ELF-1 (cell line): ENCODE measurements around the gene MAP1LC3B.

Source experiments
- DNase-seq: peaks from one replicate; pipeline ENCODE4 v3.0.0-alpha.2; 2016; ENCODE audit warnings: low read depth, low spot score

The MAP1LC3B gene

GRCh38 chr16:87409781-87410180 is 17.6 kb downstream of the MAP1LC3B start:
- DNase-seq, result no peak

DNA sequence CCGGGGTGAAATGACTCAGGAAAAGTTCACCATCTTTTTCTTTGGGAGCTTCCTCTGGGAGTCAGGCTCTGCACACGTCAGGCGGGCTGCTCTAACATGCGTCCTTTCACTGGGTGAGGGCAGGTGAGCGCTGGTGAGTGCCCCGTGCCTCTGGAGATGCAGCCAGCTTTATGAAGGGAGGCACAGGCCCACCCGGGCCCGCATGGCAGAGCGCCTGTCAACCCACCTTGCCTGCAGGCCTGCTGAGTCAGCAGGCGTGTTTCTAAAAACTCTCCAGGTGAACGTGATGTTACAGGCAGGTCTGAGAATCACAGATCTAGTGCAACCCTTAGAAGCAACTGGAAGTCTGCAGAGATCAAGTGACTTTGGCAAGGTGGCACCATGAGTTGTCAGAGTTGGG is 18.4 kb downstream of the MAP1LC3B start:
- DNase-seq, result no peak

DNA sequence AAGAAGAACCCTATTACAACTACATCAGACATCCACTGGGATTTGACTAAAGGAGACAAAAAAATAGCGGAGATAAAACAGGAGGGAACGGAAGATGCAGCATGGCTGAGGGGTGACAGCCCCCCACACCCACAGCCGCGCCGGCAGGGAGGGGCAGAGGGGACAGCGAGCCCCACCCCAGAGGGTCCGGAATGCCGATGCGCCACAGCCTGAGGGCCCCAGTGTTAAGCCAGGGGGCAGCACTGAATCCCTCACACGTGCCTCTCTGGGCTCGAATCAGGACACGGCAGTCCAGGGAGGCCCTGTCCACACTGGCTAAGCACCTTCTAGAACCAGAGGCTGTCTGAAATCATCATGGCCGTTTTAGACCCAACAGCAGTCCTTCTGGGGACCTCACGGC is 18.8 kb downstream of the MAP1LC3B start:
- no peak for DNase-seq

- DNase-seq, result no peak
Observed at GRCh38 chr16:87411375-87412271, 19.5 kb downstream of the MAP1LC3B start.

- DNase-seq, result no peak
Observed at GRCh38 chr16:87412371-87412995, 20.3 kb downstream of the MAP1LC3B start.

DNA sequence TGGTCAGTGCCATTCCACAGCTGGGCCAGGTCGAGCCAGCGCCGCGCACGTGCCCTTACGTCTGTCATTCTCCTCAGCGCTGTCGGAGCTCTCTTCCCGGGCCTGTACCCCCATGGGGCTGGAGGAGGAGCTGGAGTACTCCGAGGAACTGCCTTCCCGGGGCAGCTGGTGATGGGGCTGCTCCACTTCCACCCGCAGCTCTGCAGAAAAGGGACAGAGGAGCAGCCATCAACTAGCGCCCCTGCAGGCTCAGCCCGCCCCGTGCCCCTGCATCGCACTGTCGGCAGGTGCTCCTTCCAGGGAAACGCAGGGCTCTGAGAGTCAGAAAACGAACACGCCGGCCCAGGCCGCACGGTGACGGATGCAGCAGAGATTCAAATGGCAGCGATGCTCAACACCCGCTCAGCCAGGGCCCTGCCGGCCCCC is 20.9 kb downstream of the MAP1LC3B start:
- no peak for DNase-seq

GRCh38 chr16:87414251-87414680 is 22.1 kb downstream of the MAP1LC3B start:
- no peak for DNase-seq

DNA sequence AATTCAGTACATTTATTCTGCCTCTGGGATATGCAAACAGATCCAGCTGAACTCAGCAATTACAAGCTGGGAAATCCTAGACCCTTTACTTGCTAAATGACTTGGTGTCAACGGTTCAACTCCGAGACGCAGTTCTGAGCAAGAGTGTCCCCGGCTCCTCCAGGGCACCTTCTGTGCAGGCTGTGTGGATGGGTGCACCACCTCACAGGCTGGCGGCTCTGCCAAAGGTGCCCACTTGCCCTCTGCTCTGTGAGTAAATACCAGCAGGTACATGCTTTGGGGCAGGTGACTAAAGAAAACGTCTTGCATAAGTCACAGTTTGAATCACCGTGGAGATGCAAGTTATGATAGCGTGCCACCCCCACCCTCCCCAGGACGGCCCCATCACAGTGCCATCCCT is 23.3 kb downstream of the MAP1LC3B start:
- no peak for DNase-seq

GRCh38 chr16:87416826-87417527 is 24.8 kb downstream of the MAP1LC3B start:
- DNase-seq, result no peak

GRCh38 chr16:87417528-87417910 is 25.4 kb downstream of the MAP1LC3B start:
- DNase-seq, result no peak

GRCh38 chr16:87418216-87418615 is 26.1 kb downstream of the MAP1LC3B start:
- no peak for DNase-seq

DNA sequence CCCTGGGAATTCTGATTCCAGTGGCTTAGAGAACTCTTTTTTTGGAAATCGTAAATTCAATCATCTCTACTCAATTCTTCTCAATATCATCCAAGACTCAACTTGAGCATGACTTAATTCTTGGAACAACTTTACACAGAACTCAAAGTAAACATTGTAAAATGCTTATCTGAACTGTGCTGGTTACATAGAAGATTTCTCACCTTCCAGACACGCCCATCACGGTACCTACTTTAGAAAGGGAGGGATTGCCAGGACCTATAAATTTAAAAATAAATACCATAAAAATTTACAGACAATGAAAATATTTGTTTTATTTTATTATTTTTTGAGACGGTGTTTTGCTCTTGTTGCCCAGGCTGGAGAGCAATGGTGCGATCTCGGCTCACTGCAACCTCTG is 26.5 kb downstream of the MAP1LC3B start:
- DNase-seq, result no peak

DNA sequence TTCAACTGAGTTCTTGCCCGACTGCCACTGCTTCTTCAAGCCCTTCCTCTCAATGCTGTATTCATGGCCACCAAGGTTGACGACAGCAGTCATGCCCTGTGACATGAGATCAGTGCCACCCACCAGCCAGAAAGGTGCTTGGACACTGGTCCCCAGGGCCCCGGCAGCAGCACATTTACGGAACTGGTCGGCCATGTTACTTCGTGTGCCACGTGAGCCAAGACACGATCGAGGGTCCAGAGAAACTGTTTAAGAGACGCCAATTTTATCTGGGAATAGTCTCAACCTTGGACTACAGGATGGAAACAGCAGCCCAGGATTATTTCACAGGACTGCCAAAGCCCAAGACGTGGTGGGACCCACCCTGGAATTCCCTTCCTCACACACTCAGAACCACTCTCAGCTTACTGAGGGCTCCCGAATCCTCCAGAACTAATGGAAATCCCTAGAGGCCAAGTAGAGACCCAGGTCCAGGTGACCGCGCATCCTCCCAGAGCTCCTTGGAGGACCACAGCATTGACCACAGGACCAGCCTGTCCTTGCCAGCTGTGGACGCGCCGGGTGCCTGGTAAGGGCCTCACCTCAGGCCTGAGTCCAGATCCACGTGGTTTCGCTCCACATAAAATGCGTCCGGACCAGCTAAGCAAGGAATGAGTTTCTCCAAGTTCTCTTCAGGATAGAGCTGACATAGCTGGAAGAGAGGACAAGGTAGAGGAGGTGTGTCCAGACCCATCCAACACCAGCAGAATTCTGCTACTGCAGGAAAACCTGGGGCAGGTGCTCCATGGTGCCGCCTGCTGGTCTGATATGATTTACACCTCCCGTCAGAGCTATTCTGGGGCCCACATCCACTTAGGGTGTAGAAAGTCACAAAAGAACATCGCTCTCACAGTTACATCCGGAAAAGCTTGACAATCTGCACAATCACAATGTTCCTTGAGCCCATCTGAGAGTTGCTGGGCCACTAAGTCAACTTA is 28.2 kb downstream of the MAP1LC3B start:
- DNase-seq, result no peak

DNA sequence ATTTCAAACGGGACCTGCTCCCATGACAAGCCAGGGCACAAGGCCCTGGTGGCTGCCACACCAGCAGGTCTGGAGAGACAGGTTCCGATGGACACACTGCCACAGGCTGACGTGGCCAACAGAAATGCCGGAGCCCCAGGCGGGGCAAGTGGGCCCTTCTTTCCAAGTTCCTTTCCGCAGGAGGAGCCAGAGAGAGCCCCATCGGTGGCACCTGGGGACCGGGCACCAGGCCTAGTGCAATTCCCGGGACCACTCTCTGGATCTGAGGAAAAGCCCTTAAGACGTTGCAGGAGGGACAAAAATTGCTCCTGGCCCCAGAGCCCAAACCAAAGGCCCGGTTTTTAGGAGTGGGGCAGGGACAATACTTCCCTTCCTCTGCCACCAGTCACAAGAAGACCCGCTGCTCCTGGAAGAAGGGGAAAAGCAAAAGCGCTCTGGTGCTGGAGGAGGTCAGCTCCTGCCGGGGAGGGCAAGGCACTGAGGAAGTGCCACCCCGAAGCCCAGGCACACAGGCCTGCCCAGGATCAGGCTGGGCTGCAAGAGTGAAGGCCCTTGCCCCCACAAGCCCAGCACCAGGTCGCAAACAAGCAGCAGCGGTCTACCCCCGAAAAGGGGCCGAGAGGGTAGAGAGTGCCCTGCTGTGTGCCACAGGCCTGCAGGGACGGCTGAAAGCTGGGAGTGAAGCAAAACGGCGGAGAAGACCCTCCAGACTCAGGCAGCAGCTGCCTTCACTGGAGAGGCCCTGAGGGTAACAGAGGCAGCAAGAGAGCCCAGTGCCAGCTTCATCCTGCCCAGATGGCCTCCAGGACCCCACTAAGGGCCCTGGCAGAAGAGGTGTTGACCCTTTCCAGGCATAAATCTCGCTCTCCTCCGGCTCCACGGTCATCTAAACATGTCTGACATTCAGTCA is 29.1 kb downstream of the MAP1LC3B start:
- DNase-seq, result no peak

- DNase-seq, result no peak
Observed at GRCh38 chr16:87422106-87422505, 30.0 kb downstream of the MAP1LC3B start.

DNA sequence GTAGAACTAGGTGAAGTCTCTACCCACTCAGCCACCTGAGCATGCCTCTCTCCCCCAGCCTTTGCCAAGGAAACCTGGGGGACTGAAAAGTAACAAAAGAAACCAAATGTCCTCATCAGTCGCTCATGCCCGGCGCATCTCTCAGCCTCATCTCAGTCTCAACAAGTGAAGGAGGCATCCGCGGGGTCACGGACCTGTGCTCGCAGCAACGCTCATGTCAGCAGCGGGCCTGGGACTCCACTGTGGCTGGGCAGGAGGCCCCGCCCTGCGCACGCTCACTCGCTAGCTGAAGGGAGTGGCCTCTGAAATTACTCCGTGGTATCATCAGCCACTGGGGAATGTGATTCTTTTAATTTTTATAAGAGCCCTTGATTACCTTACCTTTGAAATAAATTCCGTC is 31.3 kb downstream of the MAP1LC3B start:
- no peak for DNase-seq

DNA sequence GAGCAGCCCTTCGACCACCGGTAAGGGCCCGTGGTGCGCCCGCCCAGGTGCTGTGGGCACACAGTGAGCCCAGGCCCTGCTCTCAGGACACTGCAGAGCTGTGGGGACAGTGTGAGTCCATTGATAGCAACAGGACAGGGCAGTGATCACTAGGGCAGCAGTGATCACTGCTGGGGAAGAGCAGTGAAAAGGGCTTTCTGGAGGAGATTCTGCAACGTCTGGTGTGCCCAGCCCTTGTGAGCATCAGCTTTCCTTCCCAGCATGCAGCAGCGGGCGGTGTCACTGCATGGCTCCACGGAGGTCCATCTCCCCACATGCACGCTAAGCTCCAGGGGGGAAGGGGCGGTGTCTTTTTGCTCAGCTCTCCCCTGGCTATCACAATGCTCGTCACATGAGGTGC is 32.1 kb downstream of the MAP1LC3B start:
- no peak for DNase-seq

- no peak for DNase-seq
Observed at GRCh38 chr16:87425941-87426340, 33.8 kb downstream of the MAP1LC3B start.

DNA sequence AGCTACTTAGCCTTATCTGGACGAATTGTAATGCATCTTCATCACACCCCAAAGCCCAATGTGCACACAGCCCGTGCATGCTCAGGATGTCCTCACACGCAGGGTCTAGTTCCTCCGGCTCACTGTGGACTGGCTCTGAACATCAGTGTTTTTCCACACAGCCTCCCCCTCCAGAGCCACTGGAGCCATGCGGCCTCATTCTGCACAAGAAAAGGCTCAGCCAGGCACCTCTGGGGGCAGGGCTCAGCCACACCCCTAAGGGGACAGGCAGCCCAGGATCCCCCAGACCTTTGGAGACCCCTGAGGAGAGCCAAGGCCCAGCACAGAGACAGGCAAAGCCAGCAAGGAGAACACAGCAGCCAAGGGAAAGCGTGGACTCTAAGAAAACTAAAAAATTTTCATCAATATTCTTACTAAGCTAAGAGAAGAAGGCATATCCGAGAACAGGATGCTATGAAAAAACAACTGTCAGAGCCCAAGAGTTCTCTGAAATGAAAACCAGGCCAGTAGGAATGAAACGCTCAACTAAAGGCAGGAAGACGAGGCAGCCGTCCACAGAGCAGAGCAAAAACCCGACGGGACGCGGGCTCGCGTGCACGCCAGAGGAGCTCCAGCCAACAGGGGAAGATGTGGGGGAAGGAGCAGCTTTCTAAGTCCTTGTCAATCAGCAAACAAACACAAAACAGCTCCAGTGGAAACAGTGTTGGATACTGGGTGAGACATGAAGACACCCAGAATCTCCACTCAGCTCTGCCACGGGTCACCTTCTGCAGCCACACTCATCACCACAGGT is 34.5 kb downstream of the MAP1LC3B start:
- no peak for DNase-seq
